ENCODE results near the gene AIFM2. TPM values are rescaled to one million over a fixed set of nuclear protein-coding genes. Genes with fewer than 3 reads are reported as not detected.

Gene AIFM2
- total and polyA plus RNA-seq, 2 of the 13 experiments (the other 11 are each of a cell fraction or from before 2014, with no cell fraction given), result 20.3 to 29.5 TPM

DNA sequence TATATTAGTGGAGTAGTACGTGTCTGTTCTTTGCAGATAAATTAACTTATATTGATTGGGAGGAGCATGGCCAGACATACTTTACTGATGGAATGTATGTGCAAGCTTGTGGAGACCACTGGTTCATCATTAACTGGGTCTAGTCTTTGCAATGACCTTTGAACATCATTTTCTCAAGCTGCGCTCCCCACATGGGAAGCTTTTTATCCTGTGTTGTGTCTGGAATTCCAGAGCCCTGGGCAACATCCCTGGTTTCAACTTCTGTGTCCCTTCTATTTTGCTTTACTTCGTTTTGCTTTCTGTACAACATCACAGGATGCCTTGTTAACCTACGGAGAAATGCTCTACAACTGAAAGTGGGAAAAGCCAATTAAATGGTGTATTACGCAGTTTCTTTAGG lies 41.7 kb downstream of the AIFM2 start (continued):
- TF ChIP-seq SOX13 (IDR thresholded peaks at IDR 0.05) (no peak), SOX13 (CRISPR knock-in tag; conservative IDR thresholded peaks at IDR 0.05 in 1 of 2, IDR thresholded peaks at IDR 0.05 in 1 of 2) (peak in 1 of 2 experiments; percentile 75; a peak in 2 of 4 replicates), ISX (CRISPR knock-in tag; conservative IDR thresholded peaks at IDR 0.05) (no peak), GPBP1L1 (CRISPR knock-in tag; IDR thresholded peaks at IDR 0.05) (no peak), ZNF264 (CRISPR knock-in tag; IDR thresholded peaks at IDR 0.05) (no peak), ZHX2 (IDR thresholded peaks at IDR 0.05; ENCODE audit: low read depth) (no peak), ZHX2 (CRISPR knock-in tag; IDR thresholded peaks at IDR 0.05; ENCODE audit: borderline replicate concordance) (no peak), MAF1 (CRISPR knock-in tag; IDR thresholded peaks at IDR 0.05; ENCODE audit: borderline replicate concordance) (no peak), SYNCRIP (IDR thresholded peaks at IDR 0.05; ENCODE audit: insufficient read depth, low read depth, low read length) (no peak), ZNF512B (CRISPR knock-in tag; IDR thresholded peaks at IDR 0.05; ENCODE audit: borderline replicate concordance) (no peak), GABPB1 (CRISPR knock-in tag; IDR thresholded peaks at IDR 0.05) (no peak), NFYB (CRISPR knock-in tag; IDR thresholded peaks at IDR 0.05) (no peak), NAIF1 (CRISPR knock-in tag; IDR thresholded peaks at IDR 0.05; ENCODE audit: borderline replicate concordance) (no peak), HMG20A (CRISPR knock-in tag; IDR thresholded peaks at IDR 0.05; ENCODE audit: borderline replicate concordance) (peak; percentile 90; the same call in 1 of the 2 replicates), ZFX (CRISPR knock-in tag; IDR thresholded peaks at IDR 0.05; ENCODE audit: low read depth) (peak; percentile 20; the same call in 1 of the 2 replicates), ATM (IDR thresholded peaks at IDR 0.05; ENCODE audit: borderline replicate concordance) (no peak), KAT8 (CRISPR knock-in tag; IDR thresholded peaks at IDR 0.05) (peak; percentile 65; the same call in 1 of the 2 replicates), ZNF446 (CRISPR knock-in tag; IDR thresholded peaks at IDR 0.05) (no peak)
- TF ChIP-seq, protein P1, sequence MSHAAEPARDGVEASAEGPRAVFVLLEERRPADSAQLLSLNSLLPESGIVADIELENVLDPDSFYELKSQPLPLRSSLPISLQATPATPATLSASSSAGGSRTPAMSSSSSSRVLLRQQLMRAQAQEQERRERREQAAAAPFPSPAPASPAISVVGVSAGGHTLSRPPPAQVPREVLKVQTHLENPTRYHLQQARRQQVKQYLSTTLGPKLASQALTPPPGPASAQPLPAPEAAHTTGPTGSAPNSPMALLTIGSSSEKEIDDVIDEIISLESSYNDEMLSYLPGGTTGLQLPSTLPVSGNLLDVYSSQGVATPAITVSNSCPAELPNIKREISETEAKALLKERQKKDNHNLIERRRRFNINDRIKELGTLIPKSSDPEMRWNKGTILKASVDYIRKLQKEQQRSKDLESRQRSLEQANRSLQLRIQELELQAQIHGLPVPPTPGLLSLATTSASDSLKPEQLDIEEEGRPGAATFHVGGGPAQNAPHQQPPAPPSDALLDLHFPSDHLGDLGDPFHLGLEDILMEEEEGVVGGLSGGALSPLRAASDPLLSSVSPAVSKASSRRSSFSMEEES (CRISPR knock-in tag; IDR thresholded peaks at IDR 0.05), result peak; percentile 49; the same call in 1 of the 2 replicates

Measured in HepG2 (cell line).